ENCODE results near the gene EMSY.

EMSY gene

DNA sequence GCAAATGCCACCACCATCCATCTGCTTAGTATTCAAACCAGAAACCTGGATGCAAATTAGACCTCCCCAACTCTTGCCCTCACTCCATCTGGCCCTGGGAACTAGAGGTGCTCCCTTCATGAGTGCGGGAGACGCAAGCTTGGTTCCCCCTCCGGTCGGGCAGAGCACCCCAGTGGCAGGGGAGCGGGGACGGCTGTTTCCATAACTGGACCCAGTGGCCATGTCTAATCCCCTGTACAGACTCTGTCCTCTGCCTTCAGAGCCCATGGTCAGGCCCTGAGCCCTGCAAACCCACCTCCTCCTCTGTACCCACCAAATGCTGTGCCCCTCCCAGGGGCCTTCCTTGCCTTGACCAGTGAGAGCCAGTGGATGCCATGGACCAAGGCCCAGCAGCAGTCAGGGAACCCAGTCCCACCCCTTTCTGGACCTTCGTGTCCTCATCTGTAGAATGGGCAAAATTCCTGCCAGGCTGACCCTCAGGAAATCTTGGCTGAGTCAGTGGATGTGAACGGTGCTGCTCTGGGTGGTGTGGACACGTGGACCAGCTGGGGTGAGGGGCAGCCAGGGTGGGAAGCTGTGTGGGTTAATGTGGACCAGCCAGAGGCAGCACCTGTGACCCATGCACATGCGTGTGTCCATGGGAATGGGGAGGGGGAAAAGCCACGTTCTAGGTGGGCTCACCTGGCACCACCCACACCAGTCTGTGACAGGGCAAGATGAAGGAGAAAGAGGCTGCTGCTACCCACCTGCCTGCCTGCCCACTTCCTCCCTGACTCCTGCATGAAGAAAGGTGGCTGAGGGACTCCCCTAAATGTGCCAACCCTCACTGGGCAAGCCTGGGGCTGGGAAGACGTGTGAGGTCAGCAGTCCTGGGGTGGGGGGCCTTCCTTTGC lies 153.0 kb downstream of the EMSY start:
- no peak for FAIRE-seq

DNA sequence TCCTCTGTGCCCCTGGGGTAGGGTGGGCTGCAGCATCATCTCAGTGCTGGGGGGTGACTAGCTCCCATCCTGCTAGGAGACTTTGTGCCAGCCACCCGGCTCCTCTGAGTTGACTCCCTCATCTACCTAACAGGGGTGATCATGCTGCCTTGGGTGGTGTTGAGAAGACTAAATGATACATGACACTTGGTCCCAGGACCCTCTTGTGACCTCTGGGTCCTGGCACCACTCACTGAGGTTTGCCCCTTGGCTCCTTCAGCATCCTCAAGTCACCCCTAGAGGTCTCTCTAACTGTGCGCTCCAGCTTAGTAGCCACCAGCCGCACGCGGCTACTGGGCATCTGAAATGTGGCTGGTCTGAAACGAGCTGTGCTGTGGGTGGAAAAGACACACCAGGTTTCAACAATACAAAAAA lies 153.6 kb downstream of the EMSY start:
- FAIRE-seq: no peak

DNA sequence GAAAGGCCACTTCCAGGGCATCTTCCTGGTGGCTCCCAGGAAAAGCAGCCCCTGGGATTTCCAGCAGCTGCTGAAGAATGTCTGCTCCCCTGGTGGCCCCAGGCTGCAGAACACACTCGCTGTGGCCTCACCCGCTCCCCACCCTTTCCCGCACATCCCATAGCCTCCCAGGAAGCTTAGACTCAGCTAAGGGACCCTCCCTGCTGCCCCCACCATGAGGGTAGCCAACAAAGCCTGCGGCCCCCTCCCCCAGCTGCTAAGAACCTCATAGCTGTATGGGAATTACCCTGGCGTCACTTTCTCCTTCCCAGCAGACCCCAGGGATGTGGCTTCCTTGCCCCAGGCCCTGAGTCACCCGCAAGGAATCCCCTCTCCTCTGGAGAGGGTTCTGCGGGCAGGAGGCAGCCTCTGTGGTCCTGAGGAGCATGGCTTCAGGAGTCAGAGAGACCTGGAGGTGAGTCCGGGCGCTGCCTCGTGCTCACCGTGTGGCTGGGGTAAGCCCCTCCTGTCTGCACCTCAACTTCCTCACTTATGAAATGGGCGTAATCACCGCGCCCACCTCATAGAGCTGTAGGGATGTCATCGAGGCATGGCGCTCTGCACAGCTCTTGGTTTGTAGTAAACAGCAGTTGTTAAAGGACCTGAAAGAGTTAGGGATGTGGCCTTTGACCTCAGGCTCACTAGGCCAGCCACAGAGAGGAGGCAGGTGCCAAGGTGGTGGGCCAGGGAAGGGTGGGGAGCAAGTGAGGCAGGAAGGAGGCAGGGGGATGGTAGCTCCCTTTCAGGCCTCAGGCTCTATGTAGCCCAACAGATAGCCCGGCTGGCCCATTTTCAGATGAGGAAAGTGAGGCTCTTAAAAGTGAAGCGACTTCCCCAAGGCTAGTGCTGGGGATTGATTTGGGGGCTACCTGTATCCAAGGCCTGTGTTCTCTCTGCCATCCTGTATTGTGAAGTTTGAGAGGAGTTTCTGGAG lies 154.5 kb downstream of the EMSY start:
- FAIRE-seq: no peak

DNA sequence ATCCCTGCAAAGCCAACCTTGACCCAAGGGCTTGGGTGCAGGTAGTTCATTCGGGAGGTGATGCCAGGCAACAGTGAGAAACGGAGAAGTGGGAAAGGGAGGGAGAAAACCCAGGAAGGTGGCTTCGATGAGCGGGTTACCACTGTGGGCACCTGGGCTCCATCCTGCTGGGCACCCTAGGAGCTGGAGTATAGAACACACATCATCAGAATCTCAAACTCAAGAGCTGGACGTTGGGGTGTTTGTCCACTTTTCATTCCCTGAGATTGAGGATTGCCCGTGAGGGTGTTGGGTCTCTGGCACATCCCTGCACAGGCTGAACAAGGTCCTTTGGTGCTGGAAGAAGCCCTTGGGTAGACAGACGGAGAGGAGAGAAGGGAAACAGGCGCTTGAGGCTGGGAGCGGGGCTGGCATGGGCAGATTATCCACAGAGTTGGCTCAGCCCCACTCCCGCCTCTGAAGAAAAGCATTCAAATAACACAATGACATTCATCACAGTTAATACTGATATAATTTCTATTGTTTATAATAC lies 155.4 kb downstream of the EMSY start:
- FAIRE-seq: no peak

DNA sequence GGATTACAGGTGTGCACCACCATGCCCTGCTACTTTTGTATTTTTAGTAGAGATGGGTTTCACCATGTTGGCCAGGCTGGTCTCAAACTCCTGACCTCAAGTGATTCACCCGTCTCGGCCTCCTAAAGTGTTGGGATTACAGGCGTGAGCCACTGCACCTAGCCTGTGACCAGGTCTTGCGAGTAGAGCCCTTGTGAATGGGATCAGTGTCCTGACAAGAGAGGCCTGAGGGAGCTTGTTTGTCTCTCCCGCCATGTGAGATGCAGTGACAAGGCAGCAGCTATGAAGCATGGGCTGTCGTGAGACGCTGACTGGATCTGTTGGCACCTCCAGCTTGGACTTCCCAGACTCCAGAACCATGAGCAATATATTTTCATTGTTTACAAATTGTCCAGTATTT lies 156.5 kb downstream of the EMSY start:
- FAIRE-seq: no peak

DNA sequence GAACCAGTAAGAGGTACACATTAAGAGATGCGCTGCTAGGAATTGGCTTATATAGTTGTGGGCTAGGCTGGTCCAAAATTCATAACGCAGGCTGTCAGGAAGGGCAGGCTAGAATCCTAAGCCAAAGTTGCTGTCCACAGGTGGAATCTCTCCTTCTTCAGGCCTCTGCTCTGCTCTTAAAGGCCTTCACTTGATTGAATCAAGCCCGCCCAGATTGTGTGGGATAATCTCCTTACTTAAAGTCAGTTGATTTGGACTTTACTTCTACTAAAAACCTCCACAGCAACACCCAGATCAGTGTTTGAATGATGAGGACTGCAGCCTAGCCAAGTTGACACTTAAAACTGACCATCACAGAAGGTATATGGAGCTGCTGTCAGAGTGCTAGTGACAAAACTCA lies 156.9 kb downstream of the EMSY start:
- no peak for FAIRE-seq

DNA sequence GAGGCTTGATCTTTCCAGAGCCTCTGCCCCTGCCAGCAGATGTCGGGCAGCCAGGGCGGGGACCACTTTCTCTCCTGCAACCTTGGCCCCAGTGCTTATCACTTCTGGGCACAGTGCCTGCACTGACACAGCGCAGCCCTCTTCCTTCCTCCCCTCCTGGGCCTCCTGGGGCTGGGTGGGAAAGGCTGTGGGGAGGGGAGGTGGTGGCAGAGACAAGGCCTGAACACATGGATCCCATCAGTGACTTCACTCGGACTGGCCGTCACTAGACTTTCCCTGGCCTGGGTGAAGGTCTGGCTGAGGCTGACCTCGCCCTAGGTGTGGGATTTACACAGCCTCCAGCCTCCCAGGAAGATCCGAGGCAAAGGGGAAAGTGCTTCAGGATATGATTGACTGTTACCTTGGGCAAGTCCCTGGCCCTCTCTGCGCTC lies 157.6 kb downstream of the EMSY start:
- no peak for FAIRE-seq
